Superior temporal gyrus (tissue), 1 donor: Measurements from ENCODE around the gene FUT6.
"Not testable (repeated sequence)": the region's sequence is repeated elsewhere in the genome, so short reads cannot be mapped to it uniquely, and the experiment has no call there.

ENCODE experiments used
- DNase-seq: peaks from one replicate; pipeline ENCODE4 v3.0.0-alpha.2; 2016; ENCODE audit errors: extremely low spot score

FUT6 gene

DNA sequence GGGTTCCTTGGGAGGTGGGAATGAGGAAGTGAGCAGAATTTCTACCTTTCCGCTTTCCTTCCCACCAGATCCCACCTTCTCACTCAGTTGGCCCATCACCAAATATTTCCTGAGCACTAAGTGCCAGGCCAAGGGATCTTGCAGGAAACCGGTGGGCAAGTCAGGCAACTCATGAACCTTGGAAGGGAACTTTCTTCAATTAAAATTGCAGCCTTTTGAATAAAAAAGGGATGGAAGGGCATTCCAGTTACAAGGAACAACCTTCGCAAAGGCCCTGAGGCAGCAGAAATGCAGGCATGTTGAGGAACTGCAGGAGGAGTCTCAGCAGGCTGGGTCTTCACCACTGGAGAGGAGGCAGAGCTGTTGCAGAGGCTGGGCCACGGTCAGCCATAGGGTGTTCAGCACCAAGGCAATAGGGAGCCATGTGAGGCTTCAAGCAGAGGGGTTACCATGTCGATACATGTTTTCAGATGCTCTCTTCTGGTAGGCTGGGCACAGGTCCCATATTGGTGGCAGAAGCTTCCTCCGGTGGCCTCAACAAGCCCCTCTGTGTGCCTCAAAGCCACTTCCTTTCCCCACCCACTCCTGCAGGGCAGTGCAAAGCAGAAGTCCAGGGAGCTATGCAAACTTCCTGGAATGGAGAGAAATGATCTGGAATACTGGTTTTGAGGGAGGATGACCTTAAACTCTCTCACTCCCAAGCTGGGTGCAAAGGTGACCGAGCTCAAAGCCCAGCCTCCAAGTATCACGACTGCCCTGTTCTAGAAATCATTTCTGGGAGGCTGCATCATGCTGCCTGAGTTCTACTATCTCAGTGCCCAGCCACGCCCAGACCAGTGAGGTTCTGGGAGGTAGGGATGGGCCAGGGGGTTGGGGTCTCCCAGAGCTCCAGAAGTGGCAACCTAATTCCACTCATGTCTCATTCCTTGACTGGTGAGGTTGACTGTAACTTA, at the start of gene FUT6:
Gene FUT6, minus strand, starts transcription at position 638 of the 953 bp plus-strand sequence. CDS start 7,135 bp downstream, outside the sequence.
- DNase-seq = no peak

DNA sequence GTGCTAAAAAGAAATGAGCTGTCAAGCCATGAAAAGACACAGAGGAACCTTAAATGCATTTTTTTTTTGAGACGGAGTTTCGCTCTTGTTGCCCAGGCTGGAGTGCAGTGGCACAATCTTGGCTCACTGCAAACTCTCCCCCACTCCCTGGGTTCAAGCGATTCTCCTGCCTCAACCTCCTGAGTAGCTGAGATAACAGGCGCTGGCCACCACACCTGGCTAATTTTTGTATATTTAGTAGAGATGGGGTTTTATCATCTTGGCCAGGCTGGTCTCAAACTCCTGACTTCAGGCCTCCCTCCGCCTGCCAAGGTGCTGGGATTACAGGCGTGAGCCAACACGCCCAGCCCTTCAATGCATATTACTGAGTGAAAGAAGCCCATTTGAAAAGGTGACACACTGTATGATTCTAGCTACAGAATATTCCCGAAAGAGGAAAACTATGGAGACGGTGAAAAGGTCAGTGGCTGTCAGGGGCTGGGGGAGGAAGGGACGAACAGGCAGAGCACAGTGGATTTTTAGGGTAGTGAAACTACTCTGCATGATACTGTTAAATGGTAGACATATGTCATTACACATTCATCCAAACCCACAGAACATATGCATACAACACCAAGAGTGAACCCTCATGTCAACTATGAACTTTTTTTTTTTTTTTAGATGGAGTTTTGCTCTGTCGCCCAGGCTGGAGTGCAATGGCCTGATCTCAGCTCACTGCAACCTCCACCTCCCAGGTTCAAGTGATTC, 44.7 kb upstream of the FUT6 start:
- not testable (repeated sequence) for DNase-seq

DNA sequence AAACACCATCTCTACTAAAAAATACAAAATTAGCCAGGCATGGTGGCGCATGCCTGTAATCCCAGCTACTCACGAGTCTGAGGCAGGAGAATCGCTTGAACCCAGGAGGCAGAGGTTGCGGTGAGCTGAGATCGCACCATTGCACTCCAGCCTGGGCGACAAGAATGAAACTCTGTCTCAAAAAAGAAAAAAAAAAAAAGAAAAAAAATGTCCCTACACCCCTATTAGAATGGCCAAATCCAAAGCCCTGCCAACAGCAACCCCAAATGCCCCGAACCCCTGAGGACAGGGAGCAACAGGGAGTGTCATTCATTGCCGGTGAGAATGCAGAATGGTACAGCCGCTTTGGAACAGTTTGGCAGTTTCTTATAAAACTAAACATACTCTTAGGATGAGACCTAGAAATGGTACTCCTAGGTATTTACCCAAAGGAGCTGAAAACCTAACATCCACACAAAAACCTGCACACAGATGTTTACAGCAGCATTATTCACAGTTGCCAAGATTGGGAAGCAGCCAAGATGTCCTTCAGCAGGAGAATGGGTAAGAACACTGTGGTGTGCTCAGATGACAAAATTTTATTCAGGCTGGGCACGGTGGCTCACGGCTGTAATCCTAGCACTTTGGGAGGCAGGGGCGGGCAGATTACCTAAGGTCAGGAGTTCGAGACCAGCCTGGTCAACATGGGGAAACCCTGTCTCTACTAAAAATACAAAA, 43.8 kb upstream of the FUT6 start:
- not testable (repeated sequence) for DNase-seq

GRCh38 chr19:5882421-5882968, 43.0 kb upstream of the FUT6 start:
- no peak for DNase-seq

DNA sequence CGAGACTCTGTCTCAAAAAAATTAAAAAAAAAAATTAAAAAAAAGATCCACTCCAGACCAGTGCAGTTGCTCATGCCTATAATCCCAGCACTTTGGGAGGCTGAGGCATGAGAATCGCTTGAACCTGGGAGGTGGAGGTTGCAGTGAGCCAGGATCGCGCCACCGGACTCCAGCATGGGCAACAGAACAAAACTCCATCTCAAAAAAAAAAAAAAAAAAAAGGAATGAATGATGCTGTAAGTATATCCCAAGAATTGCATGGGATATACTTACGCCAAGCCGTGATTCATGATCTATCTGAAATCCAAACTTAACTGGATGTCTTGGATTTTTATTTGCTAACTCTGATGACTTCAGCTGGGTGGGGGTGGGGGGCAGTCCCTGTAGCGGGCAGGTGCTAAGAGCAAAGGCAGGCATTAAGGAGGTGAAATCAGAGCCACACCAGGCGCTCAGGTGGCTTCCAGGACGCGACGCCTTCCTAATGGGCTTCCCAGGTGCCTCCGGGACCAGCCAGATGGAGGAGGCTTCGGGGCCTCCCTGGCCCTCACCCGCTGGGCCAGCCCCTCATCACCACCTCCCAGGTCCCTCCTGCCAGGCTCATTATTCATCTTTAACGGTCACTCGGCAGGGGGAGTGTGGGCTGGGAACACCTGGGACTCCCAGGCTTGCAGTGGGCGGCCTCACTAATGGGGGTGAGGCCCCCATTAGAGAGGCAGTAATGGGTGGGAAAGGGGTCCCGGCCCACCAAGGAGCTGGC, 42.2 kb upstream of the FUT6 start:
- DNase-seq = no peak

- no peak for DNase-seq
These were observed 41.1 kb upstream of the FUT6 start for GRCh38 chr19:5880604-5881078.

GRCh38 chr19:5880196-5880595, 40.7 kb upstream of the FUT6 start:
- DNase-seq = no peak

GRCh38 chr19:5877882-5878281, 38.4 kb upstream of the FUT6 start:
- no peak for DNase-seq

DNA sequence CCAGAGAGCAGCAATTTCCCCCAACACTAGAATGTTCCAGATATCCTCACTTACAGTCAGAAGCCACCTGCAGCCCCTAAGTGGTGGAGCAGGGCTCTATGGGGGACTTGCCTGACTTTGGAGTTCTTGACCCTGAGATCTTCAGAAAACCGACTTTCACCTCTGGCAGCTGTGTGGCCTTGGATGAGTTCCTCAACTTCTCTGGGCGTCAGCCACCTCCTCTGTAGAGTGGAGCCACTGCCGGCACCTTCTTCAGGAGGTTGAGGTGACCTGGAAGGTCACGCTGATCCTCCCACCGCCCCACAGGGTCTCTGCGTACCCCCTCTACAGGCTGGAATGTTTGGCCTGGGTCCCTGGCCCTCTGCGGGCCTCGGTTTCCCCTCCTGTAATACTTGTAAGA, 37.9 kb upstream of the FUT6 start:
- DNase-seq = no peak

DNA sequence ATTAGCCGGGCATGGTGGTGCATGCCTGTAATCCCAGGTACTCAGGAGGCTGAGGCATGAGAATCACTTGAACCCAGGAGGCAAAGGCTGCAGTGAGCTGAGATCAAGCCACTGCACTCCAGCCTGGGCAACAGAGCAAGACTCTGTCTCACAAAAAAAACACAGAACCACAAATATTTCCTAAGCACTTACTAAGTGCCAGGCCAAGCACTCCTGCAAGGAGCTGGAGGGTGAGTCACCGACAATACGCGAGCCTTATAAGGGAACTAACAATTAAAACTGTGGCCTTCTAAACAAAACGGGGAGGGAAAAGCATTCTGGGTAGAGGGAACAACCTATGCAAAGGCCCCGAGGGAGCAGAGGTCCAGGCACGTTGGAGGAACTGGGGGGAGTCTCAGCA, 35.0 kb upstream of the FUT6 start:
- DNase-seq = not testable (repeated sequence)

- no peak for DNase-seq
These were observed 34.2 kb upstream of the FUT6 start for GRCh38 chr19:5873617-5874199.

DNA sequence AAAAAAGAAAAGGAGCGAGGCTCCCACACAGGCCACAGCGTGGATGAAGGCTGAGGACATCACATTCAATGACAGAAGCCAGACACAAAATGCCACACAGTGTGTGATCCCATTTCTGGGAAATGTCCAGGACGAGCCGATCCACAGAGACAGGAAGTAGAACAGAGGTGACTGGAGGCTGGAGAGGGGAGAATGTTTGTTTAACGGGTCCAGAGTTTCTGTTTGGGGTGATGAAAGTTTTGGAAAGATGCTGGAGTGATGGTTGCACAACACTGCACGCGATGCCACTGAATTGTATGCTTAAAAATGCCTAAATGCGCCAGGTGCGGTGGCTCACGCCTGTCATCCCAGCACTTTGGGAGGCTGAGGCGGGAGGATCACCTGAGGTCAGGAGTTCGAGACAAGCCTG, 31.5 kb upstream of the FUT6 start:
- DNase-seq = no peak

GRCh38 chr19:5867201-5868136, 28.0 kb upstream of the FUT6 start:
- no peak for DNase-seq

DNA sequence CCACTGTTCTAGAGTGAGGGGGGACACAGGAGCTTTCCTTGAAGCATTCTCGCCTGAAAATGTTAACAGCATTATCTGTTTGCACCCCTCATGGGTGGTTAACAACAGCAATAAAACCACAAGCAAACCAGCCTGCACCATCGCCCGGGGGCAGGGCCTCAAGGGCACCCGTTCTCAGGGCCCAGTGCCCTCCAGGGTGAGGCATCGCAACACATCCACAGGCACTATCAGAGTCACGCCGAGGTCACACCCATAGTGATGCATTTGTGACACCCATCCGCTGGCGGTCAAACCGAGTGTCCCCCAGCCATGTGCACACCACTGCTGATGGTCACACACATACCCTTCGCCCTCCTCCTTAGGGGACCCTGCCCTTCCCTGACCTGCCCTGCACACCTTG, 26.3 kb upstream of the FUT6 start:
- DNase-seq = no peak

- no peak for DNase-seq
These were observed 25.4 kb upstream of the FUT6 start for GRCh38 chr19:5864725-5865486.

- no peak for DNase-seq
These were observed 24.7 kb upstream of the FUT6 start for GRCh38 chr19:5864013-5864720.

DNA sequence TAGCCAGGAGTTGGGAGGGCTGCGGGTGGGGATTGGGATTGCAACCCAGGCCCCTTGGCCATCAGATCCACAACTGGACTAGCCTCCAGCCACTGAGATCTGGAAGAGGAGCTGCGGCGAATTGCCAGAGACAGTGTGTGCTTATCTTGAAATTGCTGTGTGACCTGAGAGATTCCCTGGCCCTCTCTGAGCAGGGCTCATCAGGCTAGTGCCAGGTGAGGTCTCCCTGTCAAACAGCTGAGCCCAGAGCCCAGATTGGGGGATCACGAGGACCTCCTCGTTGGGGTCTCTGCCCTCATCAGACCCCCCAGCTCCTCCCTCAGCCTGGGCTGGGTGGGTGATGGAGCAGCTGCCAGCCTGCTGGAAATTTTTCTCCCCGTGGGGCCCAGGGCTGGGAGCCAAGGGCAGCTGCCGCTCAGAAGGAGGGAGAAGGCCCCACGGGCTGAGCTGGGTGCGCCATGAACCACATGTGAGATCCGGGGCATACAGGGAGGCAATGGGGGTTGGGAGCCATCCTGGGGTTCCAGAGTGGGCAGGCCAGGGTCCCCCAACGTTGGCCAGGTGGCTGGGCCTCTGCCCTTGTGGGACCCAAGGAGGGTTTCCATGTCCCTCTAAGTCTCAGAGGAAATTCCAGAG, 23.6 kb upstream of the FUT6 start:
- DNase-seq = no peak
